H1 (cell line): Measurements from ENCODE around the gene ATP2C1. TPM values are rescaled to one million over a fixed set of nuclear protein-coding genes. Genes with fewer than 3 reads are reported as not detected.

Experiments used
- CBX5 ChIP-seq: fragments of 300-800, 300-1000 bp; sonication (generic); IDR thresholded peaks from 2 replicates; pipeline ENCODE4 v1.7.1; 2016; ENCODE audit warnings: antibody characterized with exemption, low read length, low read depth
- CBX8 ChIP-seq: fragments of 300-800, 300-1000 bp; sonication (generic); IDR thresholded peaks from 2 replicates; pipeline ENCODE4 v1.7.1; 2016; ENCODE audit warnings: low read depth, low read length, borderline replicate concordance
- CHD2 ChIP-seq: IDR thresholded peaks from 2 replicates; pipeline ENCODE4 v1.6.1; 2012; ENCODE audit warnings: low read length, improper control_type of control experiment
- CTBP2 ChIP-seq: IDR thresholded peaks from 2 replicates; pipeline ENCODE4 v1.7.0; 2011; ENCODE audit warnings: borderline replicate concordance, mild to moderate bottlenecking, moderate library complexity, mixed read lengths, low read length; ENCODE audit not compliant: insufficient read depth, insufficient read length
- GABPA ChIP-seq: IDR thresholded peaks from 2 replicates; pipeline ENCODE4 v1.6.1; 2011; ENCODE audit warnings: mild to moderate bottlenecking, low read length, moderate library complexity, borderline replicate concordance; ENCODE audit not compliant: insufficient read depth
- GTF2F1 ChIP-seq: IDR thresholded peaks from 2 replicates; pipeline ENCODE4 v1.6.1; 2012; ENCODE audit warnings: low read depth, low read length, improper control_type of control experiment, borderline replicate concordance
- JUND ChIP-seq: IDR thresholded peaks from 2 replicates; pipeline ENCODE4 v1.6.1; 2011; ENCODE audit warnings: mild to moderate bottlenecking, improper control_type of control experiment, low read length
- KDM1A ChIP-seq: fragments of 200-600, 300-600 bp; sonication (generic); IDR thresholded peaks from 2 replicates; pipeline ENCODE4 v1.7.1; 2016; ENCODE audit warnings: mild to moderate bottlenecking, low read length, borderline replicate concordance
- KDM4A ChIP-seq: IDR thresholded peaks from one replicate; pipeline ENCODE4 v1.7.1; 2012; ENCODE audit warnings: low read depth, mild to moderate bottlenecking, moderate library complexity, low read length, inconsistent platforms; ENCODE audit not compliant: severe bottlenecking
- MAFK ChIP-seq: IDR thresholded peaks from 2 replicates; pipeline ENCODE4 v1.6.1; 2012; ENCODE audit warnings: low read depth, mild to moderate bottlenecking, improper control_type of control experiment, low read length
- MAX ChIP-seq: IDR thresholded peaks from 2 replicates; pipeline ENCODE4 v1.6.1; 2012; ENCODE audit warnings: inconsistent platforms
- NANOG ChIP-seq: IDR thresholded peaks from 2 replicates; pipeline ENCODE4 v1.6.1; 2011; ENCODE audit warnings: low read length, low read depth, mild to moderate bottlenecking, inconsistent platforms; ENCODE audit not compliant: insufficient read depth, poor library complexity, severe bottlenecking
- NRF1 ChIP-seq: IDR thresholded peaks from 2 replicates; pipeline ENCODE4 v1.6.1; 2011; ENCODE audit warnings: mild to moderate bottlenecking, low read depth, low read length, improper control_type of control experiment
- POLR2A ChIP-seq, 2 experiments: IDR thresholded peaks; 1 replicate in 1 of 2; 2 replicates in 1 of 2; pipeline ENCODE4 v1.6.1; 2011; ENCODE audit warnings: low read depth in 2 of 2, low read length in 2 of 2, mild to moderate bottlenecking in 2 of 2; ENCODE audit errors: control extremely low read depth in 1 of 2
- POU5F1 ChIP-seq: IDR thresholded peaks from 2 replicates; pipeline ENCODE4 v1.6.1; 2011; ENCODE audit warnings: low read depth, mild to moderate bottlenecking, low read length, moderate library complexity
- SIN3A ChIP-seq, 2 experiments: IDR thresholded peaks in 1 of 2; conservative IDR thresholded peaks in 1 of 2; 2 replicates each; pipeline ENCODE4 v1.6.1; 2011 to 2012; ENCODE audit warnings: low read length in 2 of 2, improper control_type of control experiment in 1 of 2, low read depth in 1 of 2, mild to moderate bottlenecking in 1 of 2
- SIRT6 ChIP-seq: IDR thresholded peaks from one replicate; pipeline ENCODE4 v1.7.1; 2012; ENCODE audit warnings: low read length, inconsistent platforms
- SIX5 ChIP-seq: IDR thresholded peaks from 2 replicates; pipeline ENCODE4 v1.6.1; 2011; ENCODE audit warnings: mild to moderate bottlenecking, low read depth, low read length
- SP1 ChIP-seq: IDR thresholded peaks from 2 replicates; pipeline ENCODE4 v1.6.1; 2011; ENCODE audit warnings: low read depth, low read length
- SUZ12 ChIP-seq: fragments of 200-600 bp; sonication (generic); IDR thresholded peaks from 2 replicates; pipeline ENCODE4 v1.6.1; 2012; ENCODE audit warnings: mild to moderate bottlenecking, inconsistent platforms, low read length, moderate library complexity, mixed read lengths
- TAF1 ChIP-seq: IDR thresholded peaks from 2 replicates; pipeline ENCODE4 v1.6.1; 2011; ENCODE audit warnings: mild to moderate bottlenecking, low read depth, low read length
- TAF7 ChIP-seq: optimal IDR thresholded peaks from 2 replicates; pipeline ENCODE3; 2011; ENCODE audit warnings: low read depth, mild to moderate bottlenecking, inconsistent platforms, low read length, moderate library complexity, borderline replicate concordance
- TBP ChIP-seq: IDR thresholded peaks from 2 replicates; pipeline ENCODE4 v1.6.1; 2011; ENCODE audit warnings: low read depth, low read length, improper control_type of control experiment
- TCF12 ChIP-seq: IDR thresholded peaks from 2 replicates; pipeline ENCODE4 v1.6.1; 2011; ENCODE audit warnings: low read depth, mild to moderate bottlenecking, low read length
- YY1 ChIP-seq: IDR thresholded peaks from 2 replicates; pipeline ENCODE4 v1.6.1; 2011; ENCODE audit warnings: low read depth, mild to moderate bottlenecking, low read length
- polyA plus RNA-seq, 7 experiments: library from polyadenylated mRNA; depleted of rRNA in 3 of 7; stranded (reverse) in 5 of 7; unstranded in 2 of 7; fragments of >200 nt in 5 of 7; fragments of 200-250 nt in 2 of 7; gene quantifications; 1 replicate in 5 of 7; 2 replicates in 1 of 7; 4 replicates in 1 of 7; pipeline versions ENCODE4 v1.2.1 to v1.2.3, GENCODE V29; 2011 to 2013; ENCODE audit warnings: missing spikeins in 2 of 7, mixed read lengths in 2 of 7
- total RNA-seq: library from RNA; stranded (reverse); fragmentation: NEBNext Ultra II Directional; extraction: Animal tissue kit (Norgen Biotek cat#: 25700); gene quantifications from 2 replicates; pipeline ENCODE4 v1.2.1, GENCODE V29; 2021

Gene ATP2C1
- total and polyA plus RNA-seq, 2 of the 8 experiments (the other 6 are each of a cell fraction or from before 2014, with no cell fraction given) = 50.7 to 68.5 TPM

- TF ChIP-seq SP1 = no peak
- TF ChIP-seq NRF1 = no peak
- TF ChIP-seq CHD2 = no peak
- TF ChIP-seq KDM4A = peak; percentile 62
- TF ChIP-seq MAX = peak; percentile 0; the same call in 1 of the 2 replicates
- no peak for TF ChIP-seq TCF12
- TF ChIP-seq TBP = peak; percentile 54; the same call in 1 of the 2 replicates
- TF ChIP-seq SIX5 = no peak
- TF ChIP-seq CBX5 = no peak
- no peak for TF ChIP-seq JUND
- no peak for TF ChIP-seq POU5F1
- TF ChIP-seq CBX8 = no peak
- no peak for TF ChIP-seq NANOG
- TF ChIP-seq TAF7 = no peak
- peak; percentile 79 for TF ChIP-seq TAF1
- TF ChIP-seq SIN3A (conservative IDR thresholded peaks at IDR 0.05 in 1 of 2, IDR thresholded peaks at IDR 0.05 in 1 of 2; ENCODE audit: low read depth in 1 of 2, low read length in 2 of 2) = peak in 1 of 2 experiments; percentile 83; a peak in 1 of 4 replicates
- TF ChIP-seq POLR2A (IDR thresholded peaks at IDR 0.05; ENCODE audit: control extremely low read depth in 1 of 2, low read depth in 2 of 2, low read length in 2 of 2) = peak in 1 of 2 experiments; percentile 85; a peak in 2 of 3 replicates
- no peak for TF ChIP-seq GTF2F1
- no peak for TF ChIP-seq SIRT6
- TF ChIP-seq YY1 = peak; percentile 69
- TF ChIP-seq MAFK = no peak
- TF ChIP-seq KDM1A = no peak
- TF ChIP-seq GABPA = peak; percentile 52; the same call in 1 of the 2 replicates
- no peak for TF ChIP-seq SUZ12
- TF ChIP-seq CTBP2 = no peak
Measured at GRCh38 chr3:130893376-130894129, at the start of gene ATP2C1 (continued).
